Cardiac fibroblast (primary cell): ENCODE measurements around the gene TTLL11.
"Not testable (repeated sequence)": the region's sequence is repeated elsewhere in the genome, so short reads cannot be mapped to it uniquely, and the experiment has no call there.

Experiments
- DNase-seq, 2 donors: peaks; one replicate each; pipeline versions ENCODE4 v3.0.0 to v3.0.0-alpha.2; 2010; ENCODE audit warnings: low read depth in 2 of 2
- H3K4me3 ChIP-seq, 2 donors: replicated peaks in 1 of 2; 1 replicate in 1 of 2; 2 replicates in 1 of 2; pipeline ENCODE4 v1.5.1; 2011; ENCODE audit warnings: low read depth in 2 of 2, low read length in 2 of 2, mild to moderate bottlenecking in 2 of 2, moderate library complexity in 1 of 2
- TF ChIP-seq, protein P1 (sequence below): IDR thresholded peaks from one replicate; pipeline ENCODE4 v1.5.1; 2011; ENCODE audit warnings: low read depth, mild to moderate bottlenecking, low read length, inconsistent platforms

TTLL11 gene

DNA sequence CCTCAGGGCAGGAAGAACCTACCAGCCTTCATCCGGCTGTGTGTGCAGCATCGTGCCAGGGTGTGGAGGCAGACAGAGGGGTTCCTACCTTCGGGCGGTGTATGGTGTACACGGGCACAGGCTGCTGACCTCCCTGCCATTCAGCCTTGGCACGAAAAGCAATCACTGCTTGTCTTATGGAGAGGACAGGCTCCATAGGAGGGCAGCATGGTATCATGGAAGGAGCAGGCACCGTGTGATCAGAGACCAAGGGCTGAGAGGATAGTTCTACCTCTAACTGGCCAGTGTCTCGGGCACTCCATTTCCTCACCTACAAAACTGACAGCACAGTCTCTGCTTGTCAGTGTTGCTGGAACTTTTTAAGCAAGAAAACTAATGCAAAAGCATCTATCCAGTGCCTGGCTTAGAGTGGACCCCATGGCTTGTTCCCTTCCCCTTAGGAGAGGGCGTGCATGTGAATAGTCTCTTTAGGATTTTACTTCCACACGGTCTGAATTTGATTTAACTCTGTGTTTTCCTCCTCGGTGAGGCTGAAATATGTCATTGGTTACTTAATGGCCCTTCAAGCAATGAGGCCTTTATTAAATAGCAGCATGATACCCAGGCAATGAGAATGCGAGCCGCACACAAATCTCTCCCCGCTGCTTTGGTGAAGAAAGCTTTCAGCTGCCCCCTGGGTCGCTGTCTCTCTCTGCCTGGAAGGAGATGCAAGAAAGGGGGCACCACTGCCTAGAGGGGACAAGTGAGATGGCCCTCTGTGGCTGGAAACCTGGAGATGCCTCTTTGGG lies 22.2 kb downstream of the TTLL11 start:
- no peak overlapping the region for H3K4me3 ChIP-seq
- TF ChIP-seq, protein P1, sequence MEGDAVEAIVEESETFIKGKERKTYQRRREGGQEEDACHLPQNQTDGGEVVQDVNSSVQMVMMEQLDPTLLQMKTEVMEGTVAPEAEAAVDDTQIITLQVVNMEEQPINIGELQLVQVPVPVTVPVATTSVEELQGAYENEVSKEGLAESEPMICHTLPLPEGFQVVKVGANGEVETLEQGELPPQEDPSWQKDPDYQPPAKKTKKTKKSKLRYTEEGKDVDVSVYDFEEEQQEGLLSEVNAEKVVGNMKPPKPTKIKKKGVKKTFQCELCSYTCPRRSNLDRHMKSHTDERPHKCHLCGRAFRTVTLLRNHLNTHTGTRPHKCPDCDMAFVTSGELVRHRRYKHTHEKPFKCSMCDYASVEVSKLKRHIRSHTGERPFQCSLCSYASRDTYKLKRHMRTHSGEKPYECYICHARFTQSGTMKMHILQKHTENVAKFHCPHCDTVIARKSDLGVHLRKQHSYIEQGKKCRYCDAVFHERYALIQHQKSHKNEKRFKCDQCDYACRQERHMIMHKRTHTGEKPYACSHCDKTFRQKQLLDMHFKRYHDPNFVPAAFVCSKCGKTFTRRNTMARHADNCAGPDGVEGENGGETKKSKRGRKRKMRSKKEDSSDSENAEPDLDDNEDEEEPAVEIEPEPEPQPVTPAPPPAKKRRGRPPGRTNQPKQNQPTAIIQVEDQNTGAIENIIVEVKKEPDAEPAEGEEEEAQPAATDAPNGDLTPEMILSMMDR, result no peak
- no peak for DNase-seq

DNA sequence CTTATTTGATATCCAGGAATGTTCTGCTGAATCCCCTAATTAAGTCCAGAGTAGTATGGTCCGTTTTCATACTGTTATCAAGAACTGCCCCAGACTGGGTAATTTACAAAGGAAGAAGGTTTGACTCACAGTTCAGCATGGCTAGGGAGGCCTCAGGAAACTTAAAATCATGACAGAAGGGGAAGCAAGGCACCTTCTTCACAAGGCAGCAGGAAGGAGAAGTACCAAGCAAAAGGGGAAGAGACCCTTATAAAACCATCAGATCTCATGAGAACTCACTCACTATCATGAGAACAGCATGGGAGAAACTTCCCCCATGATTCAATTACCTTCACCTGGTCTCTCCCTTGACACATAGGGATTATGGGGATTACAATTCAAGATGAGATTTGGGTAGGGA lies 26.4 kb downstream of the TTLL11 start:
- not testable (repeated sequence) for H3K4me3 ChIP-seq, DNase-seq

DNA sequence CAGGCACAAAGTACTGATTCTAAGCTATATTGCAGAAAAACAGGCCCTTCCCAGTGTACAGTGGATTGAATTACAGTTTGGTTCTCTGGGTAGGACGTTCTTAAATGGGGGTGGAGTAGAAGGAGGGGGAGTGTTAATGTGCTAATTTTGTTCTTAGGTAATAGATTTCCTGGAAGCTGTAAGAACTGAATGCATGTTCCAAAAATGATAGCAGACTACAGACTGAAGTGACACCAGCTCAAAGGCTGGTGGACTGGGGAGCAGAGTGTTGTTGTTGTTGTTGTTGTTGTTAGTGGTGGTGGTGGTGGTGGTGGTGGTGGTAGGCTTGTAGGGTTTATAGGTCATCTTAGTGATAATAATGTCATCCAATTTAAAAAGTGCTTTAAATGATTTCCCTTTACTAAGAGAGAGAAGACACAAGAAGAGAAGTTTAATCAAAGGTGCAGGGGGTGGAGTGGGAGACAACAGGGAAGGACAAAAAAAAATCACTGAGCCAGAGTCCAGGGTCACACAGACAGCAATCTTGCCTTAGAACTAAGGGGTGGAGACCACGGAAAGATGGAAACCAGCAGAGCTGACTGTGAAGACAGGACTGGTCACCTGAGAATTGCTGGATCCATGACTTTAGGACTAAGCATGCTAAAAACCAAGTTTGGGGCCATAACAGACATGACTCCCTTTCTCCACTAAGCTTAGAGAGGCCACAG lies 27.0 kb downstream of the TTLL11 start:
- no peak overlapping the region for H3K4me3 ChIP-seq
- peak in 1 of 2 donors; percentile 56 for DNase-seq
- TF ChIP-seq, protein P1, result no peak

DNA sequence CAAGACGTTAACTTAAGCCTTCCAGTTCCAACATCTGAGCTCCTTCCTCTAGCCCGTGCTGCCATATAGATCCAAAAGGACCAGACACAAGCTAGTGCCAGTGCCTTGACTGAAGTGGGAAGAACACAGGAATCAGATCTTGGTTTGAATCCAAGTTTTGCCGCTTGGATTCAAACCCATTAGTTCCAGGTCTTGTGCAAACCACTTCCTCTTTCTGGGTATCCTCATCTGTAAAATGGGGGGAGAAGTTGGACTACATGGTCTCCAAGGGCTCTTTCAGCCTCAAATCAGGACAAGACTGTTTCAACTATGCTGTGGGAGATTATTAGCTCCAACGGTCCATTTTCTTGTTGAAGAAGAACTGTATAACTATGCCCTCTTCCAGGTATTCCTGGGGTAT lies 32.6 kb downstream of the TTLL11 start:
- H3K4me3 ChIP-seq, result no peak overlapping the region
- TF ChIP-seq, protein P1, result no peak
- no peak for DNase-seq

DNA sequence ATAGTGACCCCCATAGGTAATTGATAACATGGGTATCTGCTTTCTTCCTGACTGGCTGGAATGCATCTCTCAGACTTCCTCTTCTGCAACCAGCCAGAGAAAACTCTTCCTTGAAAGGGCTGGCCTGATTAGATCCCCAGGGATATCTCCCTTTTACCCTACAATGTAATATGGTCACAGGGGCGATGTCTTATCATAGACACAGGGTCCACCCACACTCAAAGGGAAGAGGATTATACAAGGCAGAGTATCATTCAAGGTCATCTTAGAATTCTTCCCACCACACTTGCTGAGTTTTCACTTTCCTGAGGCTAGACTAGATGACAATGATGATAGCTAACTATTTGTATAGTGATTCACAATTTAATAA lies 33.2 kb downstream of the TTLL11 start:
- no peak overlapping the region for H3K4me3 ChIP-seq
- DNase-seq, result no peak
- TF ChIP-seq, protein P1, result no peak

DNA sequence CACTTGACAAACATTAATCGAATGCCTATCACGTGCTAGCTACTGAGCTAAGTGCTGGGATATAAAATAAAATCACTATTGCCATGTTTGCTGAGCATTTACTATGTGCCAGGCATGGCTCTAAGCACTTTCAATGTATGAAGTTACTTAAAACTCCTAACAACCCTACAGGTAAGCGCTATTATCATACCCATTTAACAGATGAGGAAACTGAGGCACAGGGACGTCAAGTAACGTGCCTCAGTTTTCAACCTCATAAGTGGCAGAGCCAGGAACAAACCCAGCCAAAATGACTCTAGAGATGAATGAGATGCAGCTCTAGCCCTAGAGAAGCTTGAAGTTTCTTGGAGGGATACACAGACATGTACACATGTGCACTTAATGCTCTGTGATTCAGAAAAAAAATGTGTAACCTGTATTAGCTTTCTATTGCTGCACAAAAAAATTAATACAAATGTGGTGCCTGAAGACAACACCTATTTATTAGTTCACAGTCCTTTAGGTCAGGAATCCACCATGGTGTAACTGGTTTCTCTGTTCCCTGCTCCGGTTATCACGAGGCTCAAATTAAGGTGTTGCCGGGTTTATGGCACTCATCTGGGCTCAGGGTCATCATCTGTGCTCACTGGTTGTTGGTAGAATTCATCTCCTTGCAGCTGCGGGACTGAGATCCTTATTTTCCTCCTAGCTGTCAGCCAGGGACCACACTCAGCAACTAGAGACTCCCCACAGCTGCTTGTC lies 33.7 kb downstream of the TTLL11 start:
- H3K4me3 ChIP-seq, result no peak overlapping the region
- no peak for DNase-seq
- TF ChIP-seq, protein P1, result no peak

DNA sequence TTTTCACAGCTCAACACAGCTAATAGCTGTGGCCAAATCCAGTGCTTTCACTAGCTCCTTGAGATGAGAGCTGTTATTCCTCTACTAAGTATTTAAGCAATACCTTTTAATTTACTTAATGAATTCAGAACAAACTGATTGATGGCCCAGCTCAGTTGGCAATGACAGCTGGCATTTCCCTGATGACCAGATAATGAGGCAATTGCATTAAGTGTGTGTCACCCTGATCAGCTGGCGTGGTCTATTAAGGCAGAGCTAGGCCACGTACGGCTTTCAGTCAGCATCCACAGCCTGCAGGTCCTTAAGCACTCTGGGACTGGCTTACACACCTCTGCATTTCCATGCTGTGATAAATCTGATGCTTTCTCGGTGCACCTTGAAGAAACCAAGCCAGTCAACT lies 34.4 kb downstream of the TTLL11 start:
- no peak overlapping the region for H3K4me3 ChIP-seq
- DNase-seq, result no peak
- TF ChIP-seq, protein P1, result no peak
